HTR-8/SVneo (cell line): ENCODE data around the gene PDZD7.
"Not testable (repeated sequence)": the region's sequence is repeated elsewhere in the genome, so short reads cannot be mapped to it uniquely, and the experiment has no call there.

Source experiments
- DNase-seq: peaks from one replicate; pipeline ENCODE4 v3.0.0; 2011; ENCODE audit warnings: low spot score, mixed read lengths; ENCODE audit not compliant: insufficient read length
- FAIRE-seq: peaks from 2 replicates; lab custom pipeline; 2011; peaks lifted over from hg19 to GRCh38; lab: Jason Lieb, UNC

The PDZD7 gene

GRCh38 chr10:101042667-101043362 is 11.9 kb upstream of the PDZD7 start:
- DNase-seq, result peak; percentile 94
- FAIRE-seq, result peak; percentile 83

GRCh38 chr10:101042118-101042517 is 11.2 kb upstream of the PDZD7 start:
- DNase-seq (no peak), FAIRE-seq (no peak)

DNA sequence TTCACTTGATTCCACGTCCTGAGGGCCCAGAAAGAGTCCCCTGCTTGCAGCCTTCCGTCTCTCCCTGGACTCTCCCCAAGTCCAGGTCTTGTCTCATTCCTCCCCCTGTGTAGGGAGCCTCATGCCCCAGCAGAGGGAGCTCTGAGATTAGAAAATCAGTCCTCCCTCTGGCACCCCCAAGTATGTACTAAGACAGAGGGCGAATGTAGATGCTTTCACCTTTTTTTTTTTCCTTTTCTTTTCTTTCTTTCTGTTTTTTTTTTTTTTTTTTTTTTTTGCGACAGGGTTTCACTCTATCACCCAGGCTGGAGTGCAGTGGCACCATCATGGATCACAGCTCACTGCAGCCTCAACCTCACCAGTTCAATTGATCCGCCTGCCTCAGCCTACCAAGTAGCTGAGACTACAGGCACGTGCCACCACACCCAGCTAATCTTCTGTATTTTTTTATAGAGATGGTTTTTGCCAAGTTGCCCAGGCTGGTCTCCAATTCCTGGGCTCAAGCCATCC is 10.4 kb upstream of the PDZD7 start:
- DNase-seq, result peak; percentile 89
- FAIRE-seq, result no peak

DNA sequence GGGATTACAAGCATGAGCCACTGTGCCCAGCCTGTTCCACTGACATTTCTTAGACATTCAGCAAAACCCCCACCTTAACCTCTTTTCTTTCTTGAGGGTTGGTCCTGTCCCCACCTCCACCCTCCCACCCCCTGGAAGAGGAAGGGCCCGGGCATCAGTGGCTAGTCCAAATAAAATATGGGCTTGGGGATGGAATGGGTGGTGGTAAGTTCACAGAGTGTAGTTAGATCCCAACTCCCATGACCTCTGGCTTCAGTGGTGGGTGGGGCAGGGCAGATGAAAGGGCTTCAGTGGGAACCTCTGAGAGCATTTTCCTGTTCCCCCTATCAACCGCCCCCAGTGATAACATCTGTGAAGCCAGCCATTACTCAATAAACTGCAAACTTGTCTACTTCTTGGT is 9.9 kb upstream of the PDZD7 start:
- no peak for FAIRE-seq
- no peak for DNase-seq

GRCh38 chr10:101040061-101040460 is 9.1 kb upstream of the PDZD7 start:
- FAIRE-seq, result no peak
- DNase-seq, result no peak

DNA sequence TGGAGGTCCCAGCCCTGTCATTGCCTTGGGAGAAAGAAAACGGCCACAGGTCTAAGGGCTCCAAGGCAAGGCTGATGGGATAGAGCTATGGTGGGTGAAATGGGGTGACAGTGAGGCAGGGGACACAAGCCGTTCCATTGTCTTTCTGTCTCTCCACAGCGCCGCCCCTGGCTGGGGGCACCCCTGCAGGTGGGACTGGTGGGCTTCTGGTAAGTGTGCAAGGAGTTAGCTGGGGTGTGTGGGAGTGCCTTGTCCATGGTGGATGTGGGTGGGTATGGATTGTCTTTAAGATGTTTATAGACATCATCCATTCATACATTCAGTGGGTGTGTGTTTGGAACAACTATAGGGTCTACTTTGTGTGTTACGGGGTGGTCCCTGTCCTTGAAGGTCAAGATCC is 7.6 kb upstream of the PDZD7 start:
- no peak for FAIRE-seq
- no peak for DNase-seq

DNA sequence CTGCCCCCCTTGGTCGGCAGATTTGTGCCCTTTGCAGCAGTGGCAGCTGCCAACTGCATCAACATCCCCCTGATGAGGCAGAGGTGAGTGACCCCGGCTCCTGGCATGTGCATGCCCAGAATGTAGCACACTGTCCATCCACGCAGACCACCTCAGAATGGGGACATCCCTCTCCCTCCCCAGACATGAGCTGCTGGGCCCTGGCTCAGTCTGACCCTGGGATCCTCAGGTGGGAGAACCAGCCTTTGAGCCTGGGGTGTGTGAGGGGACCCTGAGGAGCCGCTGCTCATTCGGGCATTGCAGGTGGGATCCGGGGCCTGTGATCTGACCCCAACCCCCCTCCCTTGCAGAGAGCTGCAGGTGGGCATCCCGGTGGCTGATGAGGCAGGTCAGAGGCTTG is 5.8 kb upstream of the PDZD7 start:
- FAIRE-seq, result no peak
- no peak for DNase-seq

DNA sequence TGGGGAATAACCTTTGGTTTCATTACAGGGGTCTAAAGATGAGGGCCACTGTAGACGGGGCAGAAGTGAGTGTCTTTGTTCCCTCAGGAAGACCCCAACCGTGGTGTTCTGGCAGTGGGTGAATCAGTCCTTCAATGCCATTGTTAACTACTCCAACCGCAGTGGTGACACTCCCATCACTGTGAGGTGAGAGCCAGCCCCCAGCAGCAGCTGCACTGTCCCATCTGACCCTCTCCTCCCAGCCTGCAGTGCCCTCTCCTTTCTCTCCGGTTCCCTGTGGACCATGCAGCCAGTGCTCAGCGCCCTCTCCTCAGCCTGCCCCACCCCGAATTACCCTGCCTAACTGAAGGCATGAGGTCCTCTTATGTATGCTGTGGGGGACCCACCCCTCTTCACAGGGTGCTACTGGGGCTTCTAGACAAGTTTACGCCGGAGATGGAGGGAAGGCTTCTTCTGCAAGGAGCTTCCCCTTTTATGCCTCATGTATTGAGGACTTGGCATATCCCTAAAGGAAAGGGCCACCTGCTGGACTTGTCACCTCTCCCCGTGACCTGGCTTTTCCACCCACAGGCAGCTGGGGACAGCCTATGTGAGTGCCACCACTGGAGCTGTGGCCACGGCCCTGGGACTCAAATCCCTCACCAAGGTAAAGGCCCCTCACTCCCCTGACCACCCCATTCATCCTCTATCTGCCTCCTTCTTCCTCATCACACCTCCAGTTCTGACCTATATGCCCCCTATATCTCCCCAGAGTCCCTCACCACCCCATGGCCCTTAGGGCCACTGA is 5.2 kb upstream of the PDZD7 start:
- no peak for DNase-seq
- no peak for FAIRE-seq

DNA sequence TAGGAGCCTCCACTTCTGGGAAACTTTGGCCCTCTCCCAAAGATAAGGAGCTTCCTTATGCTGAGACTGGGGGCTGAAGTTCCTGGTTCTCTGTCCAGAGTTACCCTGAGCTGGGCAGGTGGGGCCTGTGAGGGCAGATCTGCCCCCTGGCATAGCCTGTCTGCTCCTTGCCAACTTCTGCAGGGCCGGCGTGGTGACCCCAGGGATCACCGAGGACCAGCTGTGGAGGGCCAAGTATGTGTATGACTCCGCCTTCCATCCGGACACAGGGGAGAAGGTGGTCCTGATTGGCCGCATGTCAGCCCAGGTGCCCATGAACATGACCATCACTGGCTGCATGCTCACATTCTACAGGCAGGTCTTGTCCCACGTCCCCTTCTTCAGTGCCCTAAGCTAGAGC is 4.4 kb upstream of the PDZD7 start:
- no peak for FAIRE-seq
- DNase-seq, result no peak

DNA sequence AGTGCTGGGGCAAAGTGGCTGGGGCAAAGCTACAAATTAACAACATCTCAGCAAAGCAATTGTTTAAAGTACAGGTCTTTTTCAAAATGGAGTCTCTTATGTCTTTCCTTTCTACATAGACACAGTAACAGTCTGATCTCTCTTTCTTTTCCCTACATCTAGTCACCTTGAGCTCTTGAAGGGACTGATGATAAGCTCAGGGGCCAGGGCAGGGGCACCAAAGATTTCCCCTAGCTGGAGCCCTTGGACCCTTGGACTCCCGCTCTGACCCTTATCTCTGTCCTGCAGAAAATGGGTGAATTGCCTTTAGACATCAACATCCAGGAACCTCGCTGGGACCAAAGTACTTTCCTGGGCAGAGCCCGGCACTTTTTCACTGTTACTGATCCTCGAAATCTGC is 3.5 kb upstream of the PDZD7 start:
- not testable (repeated sequence) for FAIRE-seq, DNase-seq

GRCh38 chr10:101033276-101033675 is 2.3 kb upstream of the PDZD7 start:
- no peak for FAIRE-seq

DNA sequence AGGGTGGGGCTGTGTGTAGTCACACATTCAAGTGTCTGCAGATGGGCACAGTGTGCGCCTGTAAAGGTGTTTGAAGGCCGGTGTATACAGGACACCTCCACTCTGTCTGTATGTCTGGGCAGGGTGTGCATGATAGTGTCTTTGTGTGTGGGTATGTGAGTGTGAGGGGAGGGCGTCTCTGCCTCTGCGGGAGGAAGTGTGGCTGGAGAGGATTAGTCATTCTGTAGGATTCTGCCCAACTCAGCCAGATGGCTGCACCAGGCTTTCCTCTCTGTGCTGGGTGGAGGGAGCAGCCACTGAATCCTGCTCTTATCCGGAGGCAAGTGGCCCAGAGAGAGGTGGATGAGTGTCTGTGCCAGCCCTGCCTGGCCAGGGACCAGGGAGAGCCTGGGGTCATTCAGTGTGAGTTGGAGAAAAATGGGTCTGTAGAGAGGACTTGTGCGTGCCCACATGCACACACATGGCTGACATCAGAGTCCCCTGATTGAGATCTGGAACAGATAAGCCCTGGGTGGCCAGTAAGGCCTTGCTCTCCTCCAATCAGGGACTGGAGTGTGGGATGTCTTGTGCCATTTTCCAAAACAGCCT is 1.8 kb upstream of the PDZD7 start:
- FAIRE-seq (peak; percentile 62), DNase-seq (peak; percentile 78)

More at GRCh38 chr10:101033276-101033675, 2.3 kb upstream of the PDZD7 start:
- no peak for DNase-seq

GRCh38 chr10:101031796-101032636 is 1.1 kb upstream of the PDZD7 start:
- peak; percentile 54 for FAIRE-seq
- peak; percentile 56 for DNase-seq

GRCh38 chr10:101030496-101031127 is 317 bp downstream of the PDZD7 start:
- no peak for DNase-seq
- FAIRE-seq, result no peak

DNA sequence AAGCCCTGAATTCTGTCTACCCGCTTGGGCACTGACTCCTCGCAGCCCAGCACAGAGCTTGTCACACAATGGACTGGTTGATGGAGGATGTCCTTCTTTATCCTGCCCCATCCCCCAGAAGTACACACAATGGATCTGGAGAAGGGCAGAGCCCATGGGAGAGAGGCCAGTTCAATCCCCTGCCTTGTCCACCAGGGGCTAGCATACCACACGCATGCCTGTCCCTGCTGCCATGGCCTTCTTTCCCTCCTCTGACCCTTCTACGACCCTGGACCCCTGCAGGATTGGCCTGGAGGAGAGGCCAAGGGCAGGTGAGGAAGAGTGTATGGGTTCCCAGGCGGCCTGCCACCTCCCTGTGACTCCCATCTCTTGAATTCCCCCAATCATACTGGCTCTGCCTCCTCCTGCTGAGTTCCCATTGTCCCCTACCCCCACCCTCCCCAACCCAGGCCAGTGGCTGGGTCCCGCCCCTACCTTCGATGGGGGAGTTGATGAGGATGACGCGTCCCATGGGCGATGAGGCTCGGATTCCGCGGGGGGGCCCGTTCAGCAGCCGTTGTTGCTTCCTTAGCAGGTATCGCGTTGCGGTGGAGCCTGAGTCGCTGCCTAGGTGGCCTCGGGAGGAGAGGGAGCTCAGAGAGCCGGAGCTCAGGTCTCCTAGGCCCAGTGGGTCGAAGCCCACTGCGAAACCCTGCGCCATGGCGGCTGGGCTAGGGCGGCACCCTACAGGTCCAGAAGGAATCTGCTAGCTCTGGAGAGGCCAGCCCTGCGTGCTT is 1.2 kb downstream of the PDZD7 start:
- no peak for FAIRE-seq

DNA sequence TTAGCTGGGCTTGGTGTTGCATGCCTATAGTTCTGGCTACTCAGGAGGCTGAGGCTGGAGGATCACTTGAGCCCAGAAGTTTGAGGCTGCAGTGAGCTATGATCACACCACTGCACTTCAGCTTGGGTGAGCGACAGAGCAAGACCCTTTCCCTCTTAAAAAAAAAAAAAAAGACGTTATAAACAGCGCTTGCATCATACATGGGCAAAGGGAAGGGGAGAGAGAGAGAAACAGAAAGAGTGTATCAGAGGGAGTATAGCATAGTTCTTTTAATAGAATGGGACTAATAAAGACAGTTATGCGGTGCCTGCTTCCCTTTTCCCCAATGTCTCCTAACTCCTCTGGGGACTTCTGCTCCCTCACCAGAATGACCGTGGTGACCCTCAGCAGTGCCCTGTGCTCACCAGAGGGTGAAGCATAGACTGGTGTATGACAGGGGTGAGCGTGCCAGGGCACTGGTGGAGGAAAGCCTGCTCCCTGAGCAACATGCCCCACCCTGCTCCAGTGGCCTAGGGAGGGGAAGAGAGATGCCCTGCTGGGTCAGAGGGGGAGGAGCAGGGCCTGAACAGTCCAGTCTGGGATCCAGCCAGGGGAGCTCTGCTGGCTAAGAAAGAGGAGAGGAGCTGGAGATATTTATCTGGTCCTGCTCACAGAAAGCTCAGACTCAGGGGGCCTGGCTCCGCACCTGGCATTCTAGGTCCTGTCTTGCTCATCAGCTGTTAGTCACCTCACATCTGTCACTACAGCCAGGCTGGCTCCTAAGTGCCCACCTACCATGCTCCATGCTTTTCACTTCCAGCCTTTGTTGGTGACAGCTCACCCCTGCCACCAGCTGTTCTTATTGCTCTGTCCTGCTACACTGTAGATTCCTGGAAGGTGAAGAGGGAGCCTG is 2.2 kb downstream of the PDZD7 start:
- DNase-seq (no peak), FAIRE-seq (no peak)

More for the DNA sequence above, 1.2 kb downstream of the PDZD7 start:
- no peak for DNase-seq

- DNase-seq, result no peak
These were observed 3.7 kb downstream of the PDZD7 start for GRCh38 chr10:101027106-101027720.

More at GRCh38 chr10:101027106-101027720, 3.7 kb downstream of the PDZD7 start:
- no peak for FAIRE-seq
